Thoracic aorta (tissue), 2 donors: ENCODE data around the gene ACOT7. TPM values are rescaled to one million over a fixed set of nuclear protein-coding genes. Genes with fewer than 3 reads are reported as not detected.
A peak's percentile ranks its signal among the peaks of the same experiment; 100 is the strongest.

Experiments
- ATAC-seq: fragments of 150-250 bp; one replicate; pipeline ENCODE4 v1.8.0; 2017; ENCODE audit warnings: low read depth; ENCODE audit not compliant: insufficient number of reproducible peaks, low FRiP score
- DNase-seq: peaks from one replicate; pipeline ENCODE4 v3.0.0-alpha.2; 2020; ENCODE audit warnings: low spot score
- H3K27ac ChIP-seq, 2 donors: fragments of 200-600 bp; sonication (generic); 1 replicate in 1 of 2; 2 replicates in 1 of 2; pipeline ENCODE4 v1.5.1; 2016; ENCODE audit warnings: mild to moderate bottlenecking in 2 of 2, moderate library complexity in 2 of 2
- H3K27me3 ChIP-seq: fragments of 200-600 bp; sonication (generic); replicated peaks from 2 replicates; pipeline ENCODE4 v1.6.0; 2016; ENCODE audit warnings: mild to moderate bottlenecking; ENCODE audit not compliant: insufficient read depth
- H3K36me3 ChIP-seq: fragments of 200-600 bp; sonication (generic); one replicate; pipeline ENCODE4 v1.5.1; 2016
- H3K4me1 ChIP-seq, 2 donors: fragments of 200-600 bp; sonication (generic); 1 replicate in 1 of 2; 2 replicates in 1 of 2; pipeline versions ENCODE4 v1.5.1 to v1.6.0; 2016; ENCODE audit warnings: low read depth in 2 of 2, mild to moderate bottlenecking in 1 of 2; ENCODE audit not compliant: control insufficient read depth in 1 of 2
- H3K4me3 ChIP-seq: fragments of 200-600 bp; sonication (generic); 2 replicates; pipeline ENCODE4 v1.5.1; 2016; ENCODE audit warnings: mild to moderate bottlenecking
- H3K9me3 ChIP-seq: fragments of 200-600 bp; sonication (generic); 2 replicates; pipeline ENCODE4 v1.5.1; 2016
- total RNA-seq, 2 donors: library from RNA; depleted of rRNA; stranded (reverse); fragments of >200 nt; gene quantifications; one replicate each; pipeline versions ENCODE4 v1.1.0 to v1.2.3, GENCODE V29; 2016
- TF ChIP-seq, protein P1 (sequence below): fragments of 200-600 bp; sonication (generic); IDR thresholded peaks from one replicate; pipeline ENCODE4 v1.5.1; 2019; ENCODE audit warnings: antibody characterized with exemption

Gene ACOT7
- total RNA-seq, 2 donors from 2014 or later: 23.7 to 33.0 TPM

GRCh38 chr1:6350416-6351088, 43.0 kb downstream of the ACOT7 start:
- DNase-seq: no peak
- Histone ChIP-seq H3K36me3 (no peaks in the 10 kb centered on the region), H3K27me3 (no peaks in the 10 kb centered on the region), H3K4me1 (peaks cover 20 to 45% of the 10 kb centered on the region in 2 donors), H3K9me3 (no peaks in the 10 kb centered on the region), H3K27ac (no peak overlapping the region), H3K4me3 (no peak overlapping the region)
- TF ChIP-seq, protein P1, sequence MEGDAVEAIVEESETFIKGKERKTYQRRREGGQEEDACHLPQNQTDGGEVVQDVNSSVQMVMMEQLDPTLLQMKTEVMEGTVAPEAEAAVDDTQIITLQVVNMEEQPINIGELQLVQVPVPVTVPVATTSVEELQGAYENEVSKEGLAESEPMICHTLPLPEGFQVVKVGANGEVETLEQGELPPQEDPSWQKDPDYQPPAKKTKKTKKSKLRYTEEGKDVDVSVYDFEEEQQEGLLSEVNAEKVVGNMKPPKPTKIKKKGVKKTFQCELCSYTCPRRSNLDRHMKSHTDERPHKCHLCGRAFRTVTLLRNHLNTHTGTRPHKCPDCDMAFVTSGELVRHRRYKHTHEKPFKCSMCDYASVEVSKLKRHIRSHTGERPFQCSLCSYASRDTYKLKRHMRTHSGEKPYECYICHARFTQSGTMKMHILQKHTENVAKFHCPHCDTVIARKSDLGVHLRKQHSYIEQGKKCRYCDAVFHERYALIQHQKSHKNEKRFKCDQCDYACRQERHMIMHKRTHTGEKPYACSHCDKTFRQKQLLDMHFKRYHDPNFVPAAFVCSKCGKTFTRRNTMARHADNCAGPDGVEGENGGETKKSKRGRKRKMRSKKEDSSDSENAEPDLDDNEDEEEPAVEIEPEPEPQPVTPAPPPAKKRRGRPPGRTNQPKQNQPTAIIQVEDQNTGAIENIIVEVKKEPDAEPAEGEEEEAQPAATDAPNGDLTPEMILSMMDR: no peak
- ATAC-seq: no peak

GRCh38 chr1:6349254-6349943, 44.2 kb downstream of the ACOT7 start:
- H3K27me3 ChIP-seq: no peaks in the 10 kb centered on the region
- no peak for ATAC-seq
- no peak for DNase-seq
- H3K9me3 ChIP-seq: no peaks in the 10 kb centered on the region
- TF ChIP-seq, protein P1: no peak
- no peak overlapping the region for H3K27ac ChIP-seq
- no peaks in the 10 kb centered on the region for H3K36me3 ChIP-seq
- H3K4me3 ChIP-seq: no peak overlapping the region
- H3K4me1 ChIP-seq: peaks cover 20 to 43% of the 10 kb centered on the region in 2 donors

DNA sequence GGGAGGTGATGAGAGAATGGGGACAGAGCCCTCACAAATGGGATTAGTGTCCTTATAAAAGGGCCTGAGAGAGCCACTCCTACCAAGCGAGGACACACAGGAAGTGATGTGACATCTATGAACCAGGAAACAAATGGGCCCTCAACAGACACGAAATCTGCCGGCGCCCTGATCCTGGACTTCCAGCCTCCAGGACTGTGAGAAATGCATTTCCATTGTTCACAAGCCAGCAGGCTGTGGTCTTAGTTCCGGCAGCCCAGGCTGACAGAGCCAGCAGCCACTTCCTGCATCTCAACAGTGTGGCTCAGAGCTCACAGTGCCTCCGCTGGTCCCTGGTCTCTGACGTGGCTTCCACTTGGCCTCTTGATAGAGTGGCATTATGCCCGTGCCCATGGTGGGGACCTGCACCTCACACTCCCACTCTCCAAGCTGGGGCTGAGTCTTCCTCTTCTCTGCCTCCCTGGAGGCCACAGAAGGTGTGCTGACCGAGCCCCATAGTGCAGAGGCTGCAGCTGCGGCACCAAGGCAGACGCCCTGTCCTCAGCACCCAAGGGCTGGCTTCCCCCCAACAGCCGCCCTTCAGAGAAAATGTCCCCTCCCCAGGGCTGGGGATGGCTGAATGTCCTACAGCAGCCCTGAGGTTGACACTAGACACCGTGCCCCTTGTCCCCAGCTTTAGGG, 44.9 kb downstream of the ACOT7 start:
- H3K4me1 ChIP-seq: peaks cover 13 to 36% of the 10 kb centered on the region in 2 donors
- no peak overlapping the region for H3K27ac ChIP-seq
- no peaks in the 10 kb centered on the region for H3K36me3 ChIP-seq
- H3K4me3 ChIP-seq: no peak overlapping the region
- DNase-seq: no peak
- H3K27me3 ChIP-seq: no peaks in the 10 kb centered on the region
- no peak for ATAC-seq
- TF ChIP-seq, protein P1: no peak
- no peaks in the 10 kb centered on the region for H3K9me3 ChIP-seq

DNA sequence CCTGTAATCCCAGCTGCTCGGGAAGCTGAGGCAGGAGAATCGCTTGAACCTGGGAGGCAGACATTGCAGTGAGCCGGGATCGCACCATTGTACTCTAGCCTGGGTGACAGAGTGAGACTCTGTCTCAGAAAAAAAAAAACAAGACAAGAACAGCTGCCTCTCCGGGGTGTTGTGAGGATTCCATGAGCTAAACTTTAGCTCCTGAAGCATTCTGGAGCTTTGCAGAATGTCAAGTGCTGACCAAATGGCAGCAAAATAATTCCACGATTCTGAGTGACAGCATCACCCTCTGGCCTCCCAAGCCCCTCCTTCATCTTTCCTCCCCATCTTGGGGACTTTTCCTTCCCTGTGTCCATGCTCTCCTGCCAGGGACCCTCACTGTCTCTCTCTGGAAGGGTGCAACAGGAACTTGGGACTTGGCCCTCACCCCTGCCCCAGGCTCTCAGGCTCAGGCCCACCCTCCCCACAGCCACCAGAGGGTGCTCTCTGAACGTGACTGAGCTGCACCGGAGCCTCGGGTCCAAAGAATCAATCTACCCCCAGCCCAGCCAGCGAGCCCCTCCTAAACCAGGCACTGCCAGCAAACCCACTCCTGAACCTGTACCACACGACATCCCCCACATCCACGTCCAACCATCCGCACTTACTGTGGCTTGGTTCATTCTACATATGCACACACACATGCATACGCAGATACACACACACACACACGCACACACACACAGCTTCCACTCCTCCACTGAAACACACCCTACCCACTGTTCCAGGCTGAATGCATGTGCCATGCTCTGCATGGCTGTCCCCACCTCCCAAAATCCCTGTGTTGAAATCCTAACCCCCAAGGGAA, 45.7 kb downstream of the ACOT7 start:
- H3K4me3 ChIP-seq: no peak overlapping the region
- H3K27me3 ChIP-seq: no peaks in the 10 kb centered on the region
- ATAC-seq: no peak

More for the DNA sequence above, 45.7 kb downstream of the ACOT7 start:
- no peak for DNase-seq
- Histone ChIP-seq H3K36me3 (no peaks in the 10 kb centered on the region), H3K4me1 (peaks cover 6 to 28% of the 10 kb centered on the region in 2 donors), H3K27ac (no peak overlapping the region), H3K9me3 (no peaks in the 10 kb centered on the region)
- TF ChIP-seq, protein P1: peak; percentile 40
